Measurements from ENCODE around the gene FBXL2.

The FBXL2 gene

GRCh38 chr3:33377489-33377888, 100.2 kb downstream of the FBXL2 start:
- Histone ChIP-seq H2AFZ (ENCODE audit: low read depth, low read length) (no peak overlapping the region), H3K4me3 (ENCODE audit: low read length) (no peak overlapping the region), H3K36me3 (ENCODE audit: insufficient read depth, low read length) (peaks cover 31% of the 10 kb centered on the region), H3K4me1 (ENCODE audit: insufficient read depth, low read length) (no peaks in the 10 kb centered on the region), H3K9me3 (ENCODE audit: low read length) (no peaks in the 10 kb centered on the region), H3K27me3 (ENCODE audit: insufficient read depth, low read length) (no peaks in the 10 kb centered on the region)

DNA sequence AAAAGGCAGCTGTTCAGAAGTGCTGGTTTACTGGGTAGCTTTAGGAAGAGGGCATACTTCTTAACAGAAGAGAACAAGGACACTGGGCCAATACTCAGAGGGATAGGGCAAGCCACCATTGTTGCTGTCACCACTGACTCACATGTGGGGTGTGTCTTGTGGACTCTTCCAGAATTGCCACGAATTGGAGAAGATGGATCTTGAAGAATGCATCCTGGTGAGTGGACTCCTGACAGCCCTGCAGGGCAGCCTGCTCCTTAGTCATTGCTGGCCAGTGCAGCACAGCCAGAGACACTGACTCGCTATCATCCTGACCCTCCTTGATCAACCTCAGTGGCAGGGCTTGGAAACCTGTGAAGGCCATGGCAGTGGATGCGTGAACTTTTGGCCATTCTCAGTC, 100.7 kb downstream of the FBXL2 start:
- no peaks in the 10 kb centered on the region for H3K9me3 ChIP-seq (ENCODE audit: low read length)
- no peak overlapping the region for H2AFZ ChIP-seq (ENCODE audit: low read depth, low read length)
- no peak overlapping the region for H3K4me3 ChIP-seq (ENCODE audit: low read length)
- H3K4me1 ChIP-seq (ENCODE audit: insufficient read depth, low read length) = no peaks in the 10 kb centered on the region
- no peaks in the 10 kb centered on the region for H3K27me3 ChIP-seq (ENCODE audit: insufficient read depth, low read length)
- peaks cover 34% of the 10 kb centered on the region for H3K36me3 ChIP-seq (ENCODE audit: insufficient read depth, low read length)

GRCh38 chr3:33380653-33381052, 103.4 kb downstream of the FBXL2 start:
- Histone ChIP-seq H3K36me3 (ENCODE audit: insufficient read depth, low read length) (peaks cover 49% of the 10 kb centered on the region), H3K9me3 (ENCODE audit: low read length) (no peaks in the 10 kb centered on the region), H3K27me3 (ENCODE audit: insufficient read depth, low read length) (no peaks in the 10 kb centered on the region), H3K4me1 (ENCODE audit: insufficient read depth, low read length) (no peaks in the 10 kb centered on the region), H3K4me3 (ENCODE audit: low read length) (no peak overlapping the region), H2AFZ (ENCODE audit: low read depth, low read length) (no peak overlapping the region)

GRCh38 chr3:33383951-33384350, 106.7 kb downstream of the FBXL2 start:
- Histone ChIP-seq H3K36me3 (ENCODE audit: insufficient read depth, low read length) (peaks cover 57% of the 10 kb centered on the region), H2AFZ (ENCODE audit: low read depth, low read length) (no peak overlapping the region), H3K9me3 (ENCODE audit: low read length) (no peaks in the 10 kb centered on the region), H3K4me1 (ENCODE audit: insufficient read depth, low read length) (no peaks in the 10 kb centered on the region), H3K27me3 (ENCODE audit: insufficient read depth, low read length) (no peaks in the 10 kb centered on the region), H3K4me3 (ENCODE audit: low read length) (no peak overlapping the region)

DNA sequence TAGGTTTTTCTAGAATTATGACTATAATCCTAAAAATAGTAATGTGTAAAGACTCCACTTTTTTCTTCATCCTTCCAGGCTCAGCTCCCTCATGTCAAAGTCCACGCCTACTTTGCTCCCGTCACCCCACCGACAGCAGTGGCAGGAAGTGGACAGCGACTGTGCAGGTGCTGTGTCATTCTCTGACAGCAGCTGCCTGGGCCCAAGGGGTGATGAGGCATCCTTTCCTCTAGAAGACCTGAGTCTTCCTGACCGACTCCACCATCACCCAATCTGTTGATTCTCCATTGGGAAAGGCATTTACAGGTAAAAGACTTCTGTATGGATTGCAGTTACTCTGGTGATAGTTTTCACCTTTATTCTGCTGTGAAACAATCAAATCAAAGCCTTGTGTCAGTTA, 108.2 kb downstream of the FBXL2 start:
- no peaks in the 10 kb centered on the region for H3K9me3 ChIP-seq (ENCODE audit: low read length)
- no peak overlapping the region for H3K4me3 ChIP-seq (ENCODE audit: low read length)
- no peaks in the 10 kb centered on the region for H3K4me1 ChIP-seq (ENCODE audit: insufficient read depth, low read length)
- no peaks in the 10 kb centered on the region for H3K27me3 ChIP-seq (ENCODE audit: insufficient read depth, low read length)
- H2AFZ ChIP-seq (ENCODE audit: low read depth, low read length) = no peak overlapping the region
- H3K36me3 ChIP-seq (ENCODE audit: insufficient read depth, low read length) = peaks cover 66% of the 10 kb centered on the region

DNA sequence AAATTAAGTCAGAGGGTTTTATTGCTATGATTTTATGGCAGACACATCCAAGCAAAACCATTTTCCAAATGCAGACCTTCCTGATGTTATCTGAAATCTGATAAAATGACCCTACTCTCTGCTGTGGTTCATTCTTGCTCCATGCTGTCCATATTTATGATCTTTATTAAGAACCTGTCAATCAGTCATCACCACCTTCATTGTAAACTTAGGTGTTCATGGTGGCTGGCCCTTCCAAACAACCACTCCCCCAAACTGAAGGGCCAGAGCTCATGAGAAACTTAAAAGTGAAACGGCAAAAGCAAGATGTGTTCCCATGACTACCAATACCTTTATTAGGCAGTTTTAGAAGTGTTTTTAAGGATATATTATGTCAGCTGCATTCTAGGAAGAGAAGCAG, 109.4 kb downstream of the FBXL2 start:
- Histone ChIP-seq H3K36me3 (ENCODE audit: insufficient read depth, low read length) (peaks cover 73% of the 10 kb centered on the region), H3K9me3 (ENCODE audit: low read length) (no peaks in the 10 kb centered on the region), H3K4me1 (ENCODE audit: insufficient read depth, low read length) (no peaks in the 10 kb centered on the region), H2AFZ (ENCODE audit: low read depth, low read length) (no peak overlapping the region), H3K4me3 (ENCODE audit: low read length) (no peak overlapping the region), H3K27me3 (ENCODE audit: insufficient read depth, low read length) (no peaks in the 10 kb centered on the region)

GRCh38 chr3:33388374-33389100, 111.3 kb downstream of the FBXL2 start:
- no peaks in the 10 kb centered on the region for H3K4me1 ChIP-seq (ENCODE audit: insufficient read depth, low read length)
- no peak overlapping the region for H2AFZ ChIP-seq (ENCODE audit: low read depth, low read length)
- no peaks in the 10 kb centered on the region for H3K27me3 ChIP-seq (ENCODE audit: insufficient read depth, low read length)
- no peaks in the 10 kb centered on the region for H3K9me3 ChIP-seq (ENCODE audit: low read length)
- no peak overlapping the region for H3K4me3 ChIP-seq (ENCODE audit: low read length)
- H3K36me3 ChIP-seq (ENCODE audit: insufficient read depth, low read length) = peaks cover 82% of the 10 kb centered on the region

GRCh38 chr3:33389908-33390307, 112.7 kb downstream of the FBXL2 start:
- Histone ChIP-seq H3K4me1 (ENCODE audit: insufficient read depth, low read length) (no peaks in the 10 kb centered on the region), H3K36me3 (ENCODE audit: insufficient read depth, low read length) (peaks cover 78% of the 10 kb centered on the region), H3K9me3 (ENCODE audit: low read length) (no peaks in the 10 kb centered on the region), H2AFZ (ENCODE audit: low read depth, low read length) (no peak overlapping the region), H3K27me3 (ENCODE audit: insufficient read depth, low read length) (no peaks in the 10 kb centered on the region), H3K4me3 (ENCODE audit: low read length) (no peak overlapping the region)

DNA sequence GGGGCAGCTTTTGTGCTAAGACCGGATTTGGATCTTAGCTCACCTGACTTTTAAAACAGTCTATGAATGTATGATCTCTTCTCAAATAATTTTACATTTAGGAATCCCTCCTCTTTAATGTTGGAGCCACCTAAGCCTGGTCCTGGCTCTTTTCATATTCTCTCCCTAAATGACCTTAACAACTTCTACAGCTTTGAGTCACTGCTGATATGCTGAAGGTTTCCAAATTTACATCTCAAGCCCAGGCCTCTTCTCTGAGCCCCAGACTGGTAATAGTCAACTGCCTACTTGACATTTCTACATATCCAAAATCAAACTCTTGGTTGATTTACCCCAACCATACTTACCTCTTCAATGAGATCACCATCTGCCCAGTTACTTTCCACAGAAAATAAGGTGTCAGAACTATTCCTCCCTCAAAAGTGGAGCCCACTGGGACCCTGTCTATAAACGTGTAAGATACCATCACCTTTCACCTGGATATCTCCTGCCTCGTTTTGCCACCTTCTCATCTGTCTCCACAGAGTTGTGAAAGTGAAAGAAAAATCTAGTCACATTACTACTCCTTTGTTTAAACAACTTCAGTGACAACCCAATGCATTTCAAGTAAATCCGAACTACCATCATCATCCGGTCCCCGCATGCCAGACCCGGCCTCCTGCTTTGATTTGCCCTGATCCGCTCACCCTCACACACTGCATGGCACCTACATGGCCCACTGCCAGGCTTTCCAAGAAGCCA, 114.2 kb downstream of the FBXL2 start:
- peaks cover 74% of the 10 kb centered on the region for H3K36me3 ChIP-seq (ENCODE audit: insufficient read depth, low read length)

DNA sequence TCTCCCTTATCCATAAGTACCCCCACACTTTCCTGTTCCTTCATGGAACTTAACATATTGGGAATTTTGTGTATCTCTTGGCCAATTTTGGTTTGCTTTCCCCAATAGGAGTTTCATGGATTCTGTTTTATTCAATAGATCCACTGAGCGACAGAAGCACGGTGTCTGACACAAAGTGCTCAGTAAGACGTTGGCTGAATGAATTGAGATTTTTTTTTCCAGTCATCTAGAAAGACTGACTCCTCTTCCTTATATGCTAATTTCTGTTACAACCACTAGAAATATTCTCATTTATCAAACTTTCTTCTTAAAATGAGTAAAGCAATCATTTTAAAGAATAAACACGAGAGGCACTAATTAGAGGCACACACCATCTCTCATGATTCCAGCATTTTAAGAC, 114.9 kb downstream of the FBXL2 start:
- Histone ChIP-seq H3K27me3 (ENCODE audit: insufficient read depth, low read length) (no peaks in the 10 kb centered on the region), H3K9me3 (ENCODE audit: low read length) (no peaks in the 10 kb centered on the region), H3K4me1 (ENCODE audit: insufficient read depth, low read length) (no peaks in the 10 kb centered on the region), H3K36me3 (ENCODE audit: insufficient read depth, low read length) (peaks cover 79% of the 10 kb centered on the region), H3K4me3 (ENCODE audit: low read length) (no peak overlapping the region), H2AFZ (ENCODE audit: low read depth, low read length) (no peak overlapping the region)

More for the DNA sequence above, 114.2 kb downstream of the FBXL2 start:
- H3K4me3 ChIP-seq (ENCODE audit: low read length) = no peak overlapping the region
- no peaks in the 10 kb centered on the region for H3K27me3 ChIP-seq (ENCODE audit: insufficient read depth, low read length)
- H3K4me1 ChIP-seq (ENCODE audit: insufficient read depth, low read length) = no peaks in the 10 kb centered on the region
- no peak overlapping the region for H2AFZ ChIP-seq (ENCODE audit: low read depth, low read length)
- H3K9me3 ChIP-seq (ENCODE audit: low read length) = no peaks in the 10 kb centered on the region

DNA sequence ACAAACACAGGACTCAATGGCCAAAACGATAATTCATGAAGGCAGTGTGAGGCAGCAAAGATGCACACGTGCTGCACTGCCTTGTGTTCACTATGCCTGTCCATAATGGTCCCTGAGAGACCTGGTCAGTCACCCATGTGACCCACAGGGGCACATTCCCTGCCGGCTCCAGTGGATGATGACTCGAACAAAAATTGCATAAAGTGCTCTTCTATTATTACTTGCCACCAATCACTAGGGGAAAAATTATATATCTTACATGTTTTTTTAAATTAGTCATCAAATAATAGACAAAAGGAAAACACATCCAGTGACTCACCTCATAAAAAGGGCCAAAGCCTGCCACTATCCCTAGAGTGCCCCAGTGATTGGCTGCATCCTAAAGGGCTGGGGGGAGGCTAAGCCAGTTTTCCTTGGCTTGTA, 115.5 kb downstream of the FBXL2 start:
- Histone ChIP-seq H3K9me3 (ENCODE audit: low read length) (no peaks in the 10 kb centered on the region), H3K4me1 (ENCODE audit: insufficient read depth, low read length) (no peaks in the 10 kb centered on the region), H3K36me3 (ENCODE audit: insufficient read depth, low read length) (peaks cover 81% of the 10 kb centered on the region), H3K4me3 (ENCODE audit: low read length) (no peak overlapping the region), H2AFZ (ENCODE audit: low read depth, low read length) (no peak overlapping the region), H3K27me3 (ENCODE audit: insufficient read depth, low read length) (no peaks in the 10 kb centered on the region)

DNA sequence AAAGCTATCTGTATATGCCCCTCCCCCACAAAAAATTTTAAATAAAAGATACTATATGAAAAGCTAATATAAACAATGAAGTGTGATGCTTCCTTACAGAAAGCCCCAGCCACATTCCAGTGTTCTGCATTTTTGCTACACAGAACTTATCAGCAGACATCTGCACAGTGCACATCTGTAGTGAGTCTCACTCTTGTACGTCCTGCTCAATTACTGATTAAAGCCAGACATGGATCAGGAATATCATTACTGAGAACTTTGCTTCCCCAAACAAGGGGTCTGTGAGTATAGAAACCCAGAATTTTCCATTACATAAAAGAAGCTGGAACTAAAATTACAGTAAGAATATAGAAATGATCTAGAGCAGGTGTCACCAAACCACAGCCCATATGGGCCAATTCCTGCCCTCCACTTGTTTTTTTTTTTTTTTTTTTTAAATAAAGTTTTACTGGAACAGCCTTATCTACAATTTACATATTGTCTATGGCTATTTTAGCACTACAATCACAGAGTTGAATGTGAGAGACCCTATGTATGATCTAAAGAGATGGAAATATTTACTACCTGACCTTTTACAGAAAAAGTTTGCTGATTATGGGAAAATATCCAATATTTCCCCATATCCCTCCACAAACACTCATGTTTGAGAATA, 117.3 kb downstream of the FBXL2 start:
- Histone ChIP-seq H3K4me3 (ENCODE audit: low read length) (no peak overlapping the region), H3K4me1 (ENCODE audit: insufficient read depth, low read length) (no peaks in the 10 kb centered on the region), H3K9me3 (ENCODE audit: low read length) (no peaks in the 10 kb centered on the region), H3K36me3 (ENCODE audit: insufficient read depth, low read length) (peaks cover 84% of the 10 kb centered on the region), H3K27me3 (ENCODE audit: insufficient read depth, low read length) (no peaks in the 10 kb centered on the region), H2AFZ (ENCODE audit: low read depth, low read length) (no peak overlapping the region)

GRCh38 chr3:33395900-33396299, 118.7 kb downstream of the FBXL2 start:
- H3K4me1 ChIP-seq (ENCODE audit: insufficient read depth, low read length) = no peaks in the 10 kb centered on the region
- no peak overlapping the region for H3K4me3 ChIP-seq (ENCODE audit: low read length)
- peaks cover 84% of the 10 kb centered on the region for H3K36me3 ChIP-seq (ENCODE audit: insufficient read depth, low read length)
- no peaks in the 10 kb centered on the region for H3K27me3 ChIP-seq (ENCODE audit: insufficient read depth, low read length)
- no peak overlapping the region for H2AFZ ChIP-seq (ENCODE audit: low read depth, low read length)
- H3K9me3 ChIP-seq (ENCODE audit: low read length) = no peaks in the 10 kb centered on the region
